DND-41 (cell line): ENCODE measurements around the gene BMPR1A.
A peak's percentile ranks its signal among the peaks of the same experiment; 100 is the strongest.
"Not testable (repeated sequence)": the region's sequence is repeated elsewhere in the genome, so short reads cannot be mapped to it uniquely, and the experiment has no call there.

Source experiments
- ATAC-seq: fragments of 200-7000 bp; cut with Tn5 transposase; 3 replicates; pipeline ENCODE4 v1.9.1; 2021; ENCODE audit warnings: low read depth; ENCODE audit not compliant: insufficient read depth
- DNase-seq: peaks from one replicate; pipeline ENCODE4 v3.0.0-alpha.2; 2020
- H2AFZ ChIP-seq: 2 replicates; pipeline ENCODE4 v1.6.0; 2012; ENCODE audit warnings: low read depth, low read length
- H3K27ac ChIP-seq: 2 replicates; pipeline ENCODE4 v1.5.1; 2012; ENCODE audit warnings: low read length, inconsistent platforms
- H3K27me3 ChIP-seq: fragments of 200-600 bp; sonication (generic); 2 replicates; pipeline ENCODE4 v1.6.0; 2012; ENCODE audit warnings: low read length, mild to moderate bottlenecking, inconsistent platforms; ENCODE audit not compliant: insufficient read depth, poor library complexity
- H3K36me3 ChIP-seq: 2 replicates; pipeline ENCODE4 v1.5.1; 2012; ENCODE audit warnings: low read length, inconsistent platforms; ENCODE audit not compliant: insufficient read depth
- H3K4me1 ChIP-seq: 2 replicates; pipeline ENCODE4 v1.5.1; 2012; ENCODE audit warnings: mild to moderate bottlenecking, low read length; ENCODE audit not compliant: insufficient read depth
- H3K4me2 ChIP-seq: 2 replicates; pipeline ENCODE4 v1.6.0; 2012; ENCODE audit warnings: mild to moderate bottlenecking, moderate library complexity, low read length, inconsistent platforms; ENCODE audit not compliant: insufficient read depth
- H3K4me3 ChIP-seq, 2 experiments: fragments of 200-600 bp in 1 of 2; shearing (Covaris generic) in 1 of 2; 2 replicates each; pipeline ENCODE4 v1.5.1; 2012 to 2016; ENCODE audit warnings: inconsistent platforms in 2 of 2, low read length in 2 of 2, mild to moderate bottlenecking in 2 of 2, low read depth in 1 of 2, moderate library complexity in 1 of 2
- H3K79me2 ChIP-seq: 2 replicates; pipeline ENCODE4 v1.6.0; 2012; ENCODE audit warnings: low read length, inconsistent platforms; ENCODE audit not compliant: insufficient read depth
- H3K9ac ChIP-seq: 2 replicates; pipeline ENCODE4 v1.6.0; 2012; ENCODE audit warnings: low read depth, mild to moderate bottlenecking, inconsistent platforms, low read length, moderate library complexity
- H3K9me3 ChIP-seq: 2 replicates; pipeline ENCODE4 v1.5.1; 2012; ENCODE audit warnings: low read length, moderate library complexity, mild to moderate bottlenecking, inconsistent platforms; ENCODE audit not compliant: insufficient read depth, severe bottlenecking
- H4K20me1 ChIP-seq: 2 replicates; pipeline ENCODE4 v1.6.0; 2012; ENCODE audit warnings: low read length; ENCODE audit not compliant: insufficient read depth
- EZH2 ChIP-seq: IDR thresholded peaks from 3 replicates; pipeline ENCODE4 v1.6.1; 2012; ENCODE audit warnings: borderline replicate concordance, low read depth, mild to moderate bottlenecking, moderate library complexity, low read length, inconsistent platforms; ENCODE audit not compliant: severe bottlenecking
- TF ChIP-seq, protein P1 (sequence below): IDR thresholded peaks from 2 replicates; pipeline ENCODE4 v1.5.1; 2012; ENCODE audit warnings: borderline replicate concordance, low read length, moderate library complexity, mild to moderate bottlenecking; ENCODE audit not compliant: poor library complexity, severe bottlenecking; ENCODE audit errors: extremely low read depth

The BMPR1A gene

DNA sequence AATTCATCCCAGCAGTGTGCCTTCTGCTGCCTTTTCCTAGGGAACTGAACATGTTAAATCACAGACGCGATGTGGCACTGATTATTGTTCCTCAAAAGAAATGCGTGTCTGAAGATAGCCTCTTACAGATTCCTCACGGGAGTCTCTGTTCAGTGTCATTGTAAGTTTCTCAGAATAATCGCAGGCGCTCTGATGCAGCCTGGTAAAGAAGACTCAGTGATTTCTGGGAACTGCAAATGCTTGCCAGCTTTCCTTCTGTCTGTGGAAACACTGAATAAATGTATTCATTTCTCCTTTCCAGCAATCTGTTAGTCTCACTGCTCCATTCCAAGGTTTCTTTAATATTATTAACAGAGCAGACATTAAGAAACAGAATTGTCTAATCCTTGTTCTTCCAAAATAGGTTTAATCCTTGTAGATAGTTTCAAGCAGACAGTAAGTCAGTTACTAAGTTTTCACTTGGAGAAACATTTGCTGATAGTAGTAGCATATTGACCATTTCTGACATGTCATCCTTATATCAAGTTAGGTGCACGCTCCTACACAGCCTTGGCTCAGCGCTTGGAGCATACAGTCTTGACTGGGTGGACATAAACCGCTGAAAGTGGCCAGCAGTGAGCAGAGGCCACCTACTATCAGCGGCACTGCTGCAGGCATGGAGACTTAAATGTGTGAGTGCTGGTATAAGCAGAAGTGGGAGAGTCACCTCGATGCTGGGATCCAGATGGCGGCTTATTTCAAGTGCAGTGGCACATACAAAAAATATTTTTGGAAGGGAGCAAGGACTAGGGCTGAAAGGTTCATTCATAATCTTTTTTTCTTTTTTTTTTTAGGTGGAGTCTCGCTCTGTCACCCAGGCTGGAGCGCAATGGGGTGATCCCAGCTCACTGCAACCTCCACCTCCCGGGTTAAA lies 173.3 kb downstream of the BMPR1A start:
- no peaks in the 10 kb centered on the region for H3K27me3 ChIP-seq
- no peaks in the 10 kb centered on the region for H3K79me2 ChIP-seq
- H3K4me3 ChIP-seq = no peak overlapping the region
- no peaks in the 10 kb centered on the region for H3K4me1 ChIP-seq
- no peak overlapping the region for H3K4me2 ChIP-seq
- H4K20me1 ChIP-seq = no peaks in the 10 kb centered on the region
- no peaks in the 10 kb centered on the region for H3K9me3 ChIP-seq
- TF ChIP-seq, protein P1, sequence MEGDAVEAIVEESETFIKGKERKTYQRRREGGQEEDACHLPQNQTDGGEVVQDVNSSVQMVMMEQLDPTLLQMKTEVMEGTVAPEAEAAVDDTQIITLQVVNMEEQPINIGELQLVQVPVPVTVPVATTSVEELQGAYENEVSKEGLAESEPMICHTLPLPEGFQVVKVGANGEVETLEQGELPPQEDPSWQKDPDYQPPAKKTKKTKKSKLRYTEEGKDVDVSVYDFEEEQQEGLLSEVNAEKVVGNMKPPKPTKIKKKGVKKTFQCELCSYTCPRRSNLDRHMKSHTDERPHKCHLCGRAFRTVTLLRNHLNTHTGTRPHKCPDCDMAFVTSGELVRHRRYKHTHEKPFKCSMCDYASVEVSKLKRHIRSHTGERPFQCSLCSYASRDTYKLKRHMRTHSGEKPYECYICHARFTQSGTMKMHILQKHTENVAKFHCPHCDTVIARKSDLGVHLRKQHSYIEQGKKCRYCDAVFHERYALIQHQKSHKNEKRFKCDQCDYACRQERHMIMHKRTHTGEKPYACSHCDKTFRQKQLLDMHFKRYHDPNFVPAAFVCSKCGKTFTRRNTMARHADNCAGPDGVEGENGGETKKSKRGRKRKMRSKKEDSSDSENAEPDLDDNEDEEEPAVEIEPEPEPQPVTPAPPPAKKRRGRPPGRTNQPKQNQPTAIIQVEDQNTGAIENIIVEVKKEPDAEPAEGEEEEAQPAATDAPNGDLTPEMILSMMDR = no peak
- TF ChIP-seq EZH2 = no peak
- no peak overlapping the region for H3K27ac ChIP-seq
- DNase-seq (no peak), ATAC-seq (no peak)
- H3K9ac ChIP-seq = no peak overlapping the region
- H2AFZ ChIP-seq = no peak overlapping the region
- no peaks in the 10 kb centered on the region for H3K36me3 ChIP-seq

DNA sequence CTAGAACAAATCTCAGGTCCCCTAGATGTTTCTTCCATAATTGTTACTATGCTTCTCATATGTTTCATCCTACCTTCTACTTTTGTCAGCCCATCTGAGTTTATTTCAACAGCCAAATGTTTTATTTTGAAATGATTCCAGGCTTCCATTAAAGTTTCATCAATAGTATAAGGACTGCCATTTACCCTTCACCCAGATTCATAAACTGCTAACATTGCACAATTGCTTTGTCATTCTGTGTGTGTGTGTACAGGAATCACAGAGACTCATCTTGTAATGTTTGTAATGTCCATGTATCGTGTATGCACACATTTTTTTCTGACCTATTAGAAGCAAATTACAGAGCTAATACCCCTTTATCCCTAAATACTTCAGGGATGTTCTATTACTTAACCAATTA lies 175.5 kb downstream of the BMPR1A start:
- Histone ChIP-seq H3K9ac (no peak overlapping the region), H3K27me3 (no peaks in the 10 kb centered on the region), H3K27ac (no peak overlapping the region), H3K4me3 (no peak overlapping the region), H4K20me1 (no peaks in the 10 kb centered on the region), H3K4me2 (no peak overlapping the region), H3K9me3 (no peaks in the 10 kb centered on the region), H2AFZ (no peak overlapping the region), H3K4me1 (no peaks in the 10 kb centered on the region), H3K36me3 (no peaks in the 10 kb centered on the region), H3K79me2 (no peaks in the 10 kb centered on the region)
- TF ChIP-seq, protein P1 = no peak
- no peak for TF ChIP-seq EZH2
- DNase-seq (no peak), ATAC-seq (no peak)

DNA sequence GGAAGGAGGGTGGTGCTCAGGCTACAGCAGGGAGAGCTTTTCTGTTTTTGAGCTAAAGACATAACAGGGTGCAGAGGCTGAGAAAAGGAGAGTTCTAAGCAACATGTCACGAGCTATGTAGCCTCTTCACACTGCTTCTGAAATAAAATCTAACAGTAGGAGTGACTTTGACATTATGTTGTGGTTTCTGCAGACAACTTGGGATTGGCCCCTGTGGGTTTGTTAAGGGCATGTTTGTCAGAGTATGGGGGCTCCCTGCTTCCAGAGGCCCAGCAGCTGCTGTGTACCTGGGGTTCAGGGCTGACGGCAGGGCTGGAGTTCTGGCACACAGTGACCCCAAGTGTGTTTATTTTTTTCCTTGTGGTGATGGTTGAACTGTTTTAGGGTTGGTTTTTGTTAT lies 176.3 kb downstream of the BMPR1A start:
- Histone ChIP-seq H3K4me2 (no peak overlapping the region), H3K9ac (no peak overlapping the region), H3K27me3 (no peaks in the 10 kb centered on the region), H3K27ac (no peak overlapping the region), H3K79me2 (no peaks in the 10 kb centered on the region), H3K4me3 (no peak overlapping the region), H3K36me3 (no peaks in the 10 kb centered on the region), H3K9me3 (no peaks in the 10 kb centered on the region), H2AFZ (no peak overlapping the region), H3K4me1 (no peaks in the 10 kb centered on the region), H4K20me1 (no peaks in the 10 kb centered on the region)
- ATAC-seq (peak; percentile 22; the same call in 1 of the 3 replicates), DNase-seq (no peak)
- TF ChIP-seq, protein P1 = no peak
- TF ChIP-seq EZH2 = no peak

DNA sequence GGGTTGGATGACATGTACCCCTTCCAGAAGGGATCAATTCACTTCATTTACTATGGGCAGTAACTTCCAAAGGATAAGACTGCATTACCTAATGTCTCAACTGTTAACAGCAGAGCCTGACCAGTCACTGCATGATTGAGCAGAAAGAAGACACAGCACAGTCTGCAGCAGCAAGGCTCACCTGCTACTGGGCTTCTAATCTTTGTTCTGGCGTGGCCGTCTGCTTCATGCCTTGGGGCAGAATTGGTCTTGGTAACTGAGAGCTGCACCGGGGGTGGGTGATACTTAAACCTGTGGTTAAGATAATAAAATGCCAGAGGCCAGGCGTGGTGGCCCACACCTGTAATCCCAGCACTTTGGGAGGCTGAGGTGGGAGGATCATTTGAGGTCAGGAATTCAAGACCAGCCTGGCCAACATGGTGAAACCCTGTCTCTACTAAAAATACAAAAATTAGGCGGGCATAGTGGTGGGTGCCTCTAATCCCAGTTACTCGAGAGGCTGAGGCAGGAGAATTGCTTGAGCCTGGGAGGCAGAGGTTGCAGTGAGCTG lies 177.8 kb downstream of the BMPR1A start:
- H3K9me3 ChIP-seq, ATAC-seq, H3K4me1 ChIP-seq, H3K9ac ChIP-seq, H3K4me2 ChIP-seq, H4K20me1 ChIP-seq, H3K4me3 ChIP-seq, H2AFZ ChIP-seq, H3K36me3 ChIP-seq, H3K27me3 ChIP-seq, H3K27ac ChIP-seq, H3K79me2 ChIP-seq, DNase-seq: not testable (repeated sequence)
